K562 (cell line): ENCODE measurements around the gene NIPAL3. TPM values are rescaled to one million over a fixed set of nuclear protein-coding genes. Genes with fewer than 3 reads are reported as not detected.

Experiments used
- ATAC-seq: fragments of 200-7000 bp; cut with Tn5 transposase; 3 replicates; pipeline ENCODE4 v1.9.1; 2020; ENCODE audit warnings: moderate library complexity
- BruUV-seq: library from RNA; stranded (reverse); fragments of 400-500 nt; replicated peaks from 2 replicates; lab custom pipeline; 2021; lab: Mats Ljungman, UMichigan
- CTCF ChIA-PET: fragments of 300-600 bp; formaldehyde crosslinking; extraction: SDS; loops from one replicate; lab custom pipeline; 2021; ENCODE audit warnings: low intra/inter-chr PET ratio; lab: Yijun Ruan, JAX
- POLR2A ChIA-PET: fragments of 300-600, 350-650 bp; sonication (Branson Sonifier 250); formaldehyde crosslinking; extraction: SDS; loops from one replicate; lab custom pipeline; 2021; ENCODE audit warnings: antibody characterized with exemption, inconsistent platforms; lab: Yijun Ruan, JAX
- DNase-seq, 4 experiments: peaks; one replicate each; pipeline versions ENCODE4 v3.0.0 to v3.0.0-alpha.2; 2011 to 2018; ENCODE audit warnings: low spot score in 3 of 4, mixed read lengths in 3 of 4; ENCODE audit errors: extremely low read depth in 1 of 4
- FAIRE-seq: peaks from 2 replicates; lab custom pipeline; 2011; peaks lifted over from hg19 to GRCh38; lab: Jason Lieb, UNC
- H2AFZ ChIP-seq: 2 replicates; pipeline ENCODE4 v1.6.0; 2011; ENCODE audit warnings: low read depth, low read length, control low read depth, inconsistent platforms
- H3K27ac ChIP-seq: fragments of 200-600 bp; 3 replicates; pipeline ENCODE4 v1.8.0; 2011; ENCODE audit warnings: low read depth, mild to moderate bottlenecking, control low read depth, inconsistent platforms, low read length, moderate library complexity, mixed read lengths; ENCODE audit errors: extremely low read depth
- H3K27me3 ChIP-seq, 2 experiments: fragments of 300-600 bp in 1 of 2; 2 replicates in 1 of 2; 3 replicates in 1 of 2; pipeline versions ENCODE4 v1.6.0 to v1.8.0; 2011; ENCODE audit warnings: inconsistent platforms in 2 of 2, low read length in 2 of 2, mild to moderate bottlenecking in 1 of 2, mixed read lengths in 1 of 2, moderate library complexity in 1 of 2; ENCODE audit not compliant: control insufficient read depth in 2 of 2, insufficient read depth in 2 of 2
- H3K36me3 ChIP-seq: fragments of 300-600 bp; 3 replicates; pipeline ENCODE4 v1.8.0; 2011; ENCODE audit warnings: mild to moderate bottlenecking, low read length, inconsistent platforms; ENCODE audit not compliant: control insufficient read depth, insufficient read depth
- H3K4me1 ChIP-seq, 2 experiments: fragments of 200-600 bp in 1 of 2; replicated peaks in 1 of 2; 2 replicates in 1 of 2; 3 replicates in 1 of 2; pipeline versions ENCODE4 v1.5.1 to v1.8.0; 2011; ENCODE audit warnings: inconsistent platforms in 2 of 2, low read length in 2 of 2, mild to moderate bottlenecking in 1 of 2, mixed read lengths in 1 of 2, moderate library complexity in 1 of 2; ENCODE audit not compliant: control insufficient read depth in 2 of 2, insufficient read depth in 2 of 2
- H3K4me2 ChIP-seq: 2 replicates; pipeline ENCODE4 v1.6.1; 2011; ENCODE audit warnings: low read length, control low read depth, inconsistent platforms, mixed read lengths; ENCODE audit not compliant: insufficient read depth
- H3K4me3 ChIP-seq: fragments of 200-600 bp; sonication (generic), shearing (Covaris generic); 2 replicates; pipeline ENCODE4 v1.5.1; 2016; ENCODE audit warnings: control low read depth, inconsistent platforms
- H3K79me2 ChIP-seq: fragments of 200-600 bp; 3 replicates; pipeline ENCODE4 v1.8.0; 2011; ENCODE audit warnings: low read length, inconsistent platforms; ENCODE audit not compliant: control insufficient read depth, insufficient read depth
- H3K9ac ChIP-seq, 2 experiments: 2 replicates each; pipeline versions ENCODE4 v1.6.0 to v1.6.1; 2011; ENCODE audit warnings: low read depth in 2 of 2, low read length in 2 of 2, control low read depth in 1 of 2, inconsistent platforms in 1 of 2, mild to moderate bottlenecking in 1 of 2, mixed read lengths in 1 of 2; ENCODE audit not compliant: insufficient read depth in 1 of 2
- H3K9me1 ChIP-seq: one replicate; pipeline ENCODE4 v1.6.0; 2011; ENCODE audit warnings: inconsistent platforms, mild to moderate bottlenecking, low read length, moderate library complexity; ENCODE audit not compliant: control insufficient read depth, insufficient read depth
- H3K9me3 ChIP-seq: replicated peaks from 2 replicates; pipeline ENCODE4 v1.5.1; 2011; ENCODE audit warnings: low read depth, low read length, inconsistent platforms; ENCODE audit not compliant: control insufficient read depth, insufficient read depth
- H4K20me1 ChIP-seq: replicated peaks from 2 replicates; pipeline ENCODE4 v1.6.1; 2011; ENCODE audit warnings: low read length, inconsistent platforms, mixed read lengths; ENCODE audit not compliant: control insufficient read depth, insufficient read depth
- GTF2A2 ChIP-seq: IDR thresholded peaks from 2 replicates; pipeline ENCODE4 v1.6.1; 2016; ENCODE audit warnings: mild to moderate bottlenecking, missing genetic modification characterization, missing compliant biosample characterization
- KDM4B ChIP-seq, 2 experiments: fragments of 450-650 bp in 1 of 2; sonication (generic) in 1 of 2; IDR thresholded peaks; 2 replicates each; pipeline ENCODE4 v1.6.1; 2016 to 2017; ENCODE audit warnings: borderline replicate concordance in 2 of 2, antibody characterized with exemption in 1 of 2, low read depth in 1 of 2, mild to moderate bottlenecking in 1 of 2
- NFIC ChIP-seq: fragments of 450-650 bp; IDR thresholded peaks from 2 replicates; pipeline ENCODE4 v1.6.1; 2017; ENCODE audit warnings: mild to moderate bottlenecking, inconsistent platforms
- NFXL1 ChIP-seq: fragments of 450-650 bp; formaldehyde crosslinking; IDR thresholded peaks from 2 replicates; pipeline ENCODE4 v1.4.0; 2021; ENCODE audit warnings: mild to moderate bottlenecking
- PKNOX1 ChIP-seq: fragments of 450-650 bp; IDR thresholded peaks from 2 replicates; pipeline ENCODE4 v1.6.1; 2016
- SMAD1 ChIP-seq: fragments of 150-350 bp; IDR thresholded peaks from 2 replicates; pipeline ENCODE4 v1.6.1; 2014; ENCODE audit warnings: low read length, low read depth; ENCODE audit not compliant: partially characterized antibody
- TBL1XR1 ChIP-seq, 2 experiments: IDR thresholded peaks; 2 replicates each; pipeline ENCODE4 v1.6.1; 2012; ENCODE audit warnings: improper control_type of control experiment in 2 of 2, low read length in 2 of 2, mild to moderate bottlenecking in 1 of 2
- ZBTB1 ChIP-seq: sonication (generic); formaldehyde crosslinking; IDR thresholded peaks from 2 replicates; pipeline ENCODE4 v1.8.1; 2023; ENCODE audit warnings: missing genetic modification reagents, low read depth, mild to moderate bottlenecking, borderline replicate concordance
- ZKSCAN8 ChIP-seq: fragments of 200-800 bp; sonication (Bioruptor generic); IDR thresholded peaks from 2 replicates; pipeline ENCODE4 v1.6.1; 2016; ENCODE audit warnings: missing genetic modification characterization, missing compliant biosample characterization
- ZNF232 ChIP-seq: sonication (generic); formaldehyde crosslinking; IDR thresholded peaks from 2 replicates; pipeline ENCODE4 v1.8.0; 2022; ENCODE audit warnings: mild to moderate bottlenecking, missing genetic modification reagents
- ZNF253 ChIP-seq: fragments of 250-450 bp; sonication (Bioruptor Pico); conservative IDR thresholded peaks from 2 replicates; pipeline ENCODE4 v1.6.1; 2021; ENCODE audit warnings: mild to moderate bottlenecking
- ZNF561 ChIP-seq: fragments of 450-650 bp; formaldehyde crosslinking; conservative IDR thresholded peaks from 2 replicates; pipeline ENCODE4 v1.4.0; 2020; ENCODE audit warnings: mild to moderate bottlenecking, moderate library complexity
- ZNF780A ChIP-seq: fragments of 250-450 bp; sonication (Bioruptor Pico); IDR thresholded peaks from 2 replicates; pipeline ENCODE4 v1.5.0; 2021; ENCODE audit warnings: mild to moderate bottlenecking
- WGBS: fragments of 100-300 bp; shearing (Covaris generic); methylation state at CpG from one replicate; pipeline ENCODE4 v1.1.6; 2016; ENCODE audit warnings: low coverage, mixed read lengths; ENCODE audit not compliant: insufficient coverage; ENCODE audit errors: missing lambda C conversion rate; 5-methylcytosine and 5-hydroxymethylcytosine counted together
- in situ Hi-C: fragments of 300-500 bp; cut with MboI; formaldehyde crosslinking; loops from 4 replicates; pipeline ENCODE4 v1.15.0; 2018; ENCODE audit warnings: inconsistent platforms, mixed read lengths
- intact Hi-C: fragments of 100-400 bp; cut with micrococcal nuclease; formaldehyde crosslinking; loops from 2 replicates; pipeline ENCODE4 v1.14.2; 2022
- polyA plus RNA-seq, 8 experiments: library from polyadenylated mRNA; depleted of rRNA in 4 of 8; stranded (reverse) in 5 of 8; unstranded in 3 of 8; fragments of >200 nt; fragmentation: Nextera tagmentation in 2 of 8; fragmentation: Illumina TruSeq in 1 of 8; extraction: Ambion mirVana in 2 of 8; extraction: Trizol in 1 of 8; gene quantifications; 2 replicates each; pipeline versions ENCODE4 v1.2.1 to v1.2.3, GENCODE V29; 2011 to 2014; ENCODE audit warnings: inconsistent platforms in 1 of 8, missing spikeins in 1 of 8
- total RNA-seq, 7 experiments: library from RNA; depleted of rRNA in 6 of 7; stranded (reverse); fragments of >200 nt in 6 of 7; fragmentation: Illumina TruSeq in 2 of 7; extraction: Trizol in 2 of 7; gene quantifications; 2 replicates each; pipeline versions ENCODE4 v1.2.1 to v1.2.3, GENCODE V29; 2011 to 2021; ENCODE audit warnings: low replicate concordance in 1 of 7

NIPAL3 gene
- total and polyA plus RNA-seq, 9 of the 15 experiments (the other 6 are each of a cell fraction or from before 2014, with no cell fraction given) = 10.5 to 26.3 (median 16.0) TPM

- BruUV-seq = no TSS peak
- ATAC-seq = no peak
- H3K9me3 ChIP-seq = no peaks in the 10 kb centered on the region
- CTCF ChIA-PET = no interaction called here
- no peak overlapping the region for H3K4me2 ChIP-seq
- DNase-seq = no peak
- in situ Hi-C loops = no loop called here
- H3K27ac ChIP-seq = no peak overlapping the region
- H3K4me3 ChIP-seq = no peak overlapping the region
- WGBS = 21% methylated on average over 5 of the region's 5 CpGs
- no peak overlapping the region for H2AFZ ChIP-seq
- no peaks in the 10 kb centered on the region; a peak in 1 of 5 replicates for H3K4me1 ChIP-seq
- no peaks in the 10 kb centered on the region for H3K79me2 ChIP-seq
- peaks cover 44 to 56% of the 10 kb centered on the region in 2 experiments for H3K27me3 ChIP-seq
- POLR2A ChIA-PET = interaction anchor here (0.9 to 1.5 kb wide), 4 partner anchors 9 to 103 kb away, joined by 3 to 5 read pairs (median 4); partner anchors contain the start of gene RCAN3
- no peak for FAIRE-seq
- no peaks in the 10 kb centered on the region for H3K36me3 ChIP-seq
- H3K9me1 ChIP-seq = no peaks in the 10 kb centered on the region
- no peaks in the 10 kb centered on the region; the same call in 1 of the 2 replicates for H4K20me1 ChIP-seq
- H3K9ac ChIP-seq = no peak overlapping the region
- TF ChIP-seq ZNF232 (CRISPR knock-in tag) (no peak), ZKSCAN8 (no peak), ZNF780A (no peak), KDM4B (IDR thresholded peaks at IDR 0.05; ENCODE audit: borderline replicate concordance in 2 of 2, low read depth in 1 of 2) (no peak), GTF2A2 (tag) (no peak), PKNOX1 (no peak), ZBTB1 (CRISPR knock-in tag) (no peak), SMAD1 (no peak), ZNF253 (CRISPR knock-in tag) (no peak), TBL1XR1 (IDR thresholded peaks at IDR 0.05; ENCODE audit: low read length in 2 of 2) (no peak), NFXL1 (CRISPR knock-in tag) (no peak), ZNF561 (no peak), NFIC (no peak)
- intact Hi-C loops = no loop called here
Measured at GRCh38 chr1:24514946-24515345, 99.3 kb downstream of the NIPAL3 start.
